MM.1S (cell line): Measurements from ENCODE around the gene WDR70.

Experiments used
- DNase-seq: peaks from one replicate; pipeline ENCODE4 v3.0.0-alpha.2; 2015
- H2AFZ ChIP-seq: fragments of 300-600 bp; sonication (generic); 2 replicates; pipeline ENCODE4 v1.6.0; 2016; ENCODE audit warnings: antibody characterized with exemption, low read length
- H3F3A ChIP-seq: fragments of 300-600 bp; sonication (generic); 2 replicates; pipeline ENCODE4 v1.6.1; 2016; ENCODE audit warnings: mild to moderate bottlenecking, antibody characterized with exemption, low read length, moderate library complexity, mixed read lengths; ENCODE audit not compliant: insufficient read depth
- H3K27ac ChIP-seq: fragments of 300-600 bp; sonication (generic); 2 replicates; pipeline ENCODE4 v1.5.1; 2016; ENCODE audit warnings: mild to moderate bottlenecking, low read length
- H3K27me3 ChIP-seq: fragments of 300-600 bp; sonication (generic); replicated peaks from 2 replicates; pipeline ENCODE4 v1.6.0; 2016; ENCODE audit warnings: low read length; ENCODE audit not compliant: insufficient read depth
- H3K36me3 ChIP-seq: fragments of 300-600 bp; sonication (generic); replicated peaks from 2 replicates; pipeline ENCODE4 v1.6.1; 2016; ENCODE audit warnings: mild to moderate bottlenecking, low read length, mixed read lengths; ENCODE audit not compliant: insufficient read depth
- H3K4me1 ChIP-seq: fragments of 300-600 bp; sonication (generic); 2 replicates; pipeline ENCODE4 v1.6.1; 2016; ENCODE audit warnings: low read length, mixed read lengths
- H3K4me2 ChIP-seq: fragments of 300-600 bp; sonication (generic); 2 replicates; pipeline ENCODE4 v1.6.0; 2016; ENCODE audit warnings: low read depth, low read length
- H3K4me3 ChIP-seq: fragments of 300-600 bp; sonication (generic); 2 replicates; pipeline ENCODE4 v1.5.1; 2016; ENCODE audit warnings: low read length, mixed read lengths
- H3K79me2 ChIP-seq: fragments of 300-600 bp; sonication (generic); 2 replicates; pipeline ENCODE4 v1.6.1; 2016; ENCODE audit warnings: mixed run types, low read length, mixed read lengths
- H3K9ac ChIP-seq: fragments of 300-600 bp; sonication (generic); 2 replicates; pipeline ENCODE4 v1.6.1; 2016; ENCODE audit warnings: low read length, mixed read lengths
- H3K9me2 ChIP-seq: fragments of 300-600 bp; sonication (generic); replicated peaks from 2 replicates; pipeline ENCODE4 v1.6.1; 2016; ENCODE audit warnings: mild to moderate bottlenecking, low read length, mixed read lengths; ENCODE audit not compliant: insufficient read depth
- H3K9me3 ChIP-seq: fragments of 300-600 bp; sonication (generic); replicated peaks from 2 replicates; pipeline ENCODE4 v1.6.1; 2016; ENCODE audit warnings: mild to moderate bottlenecking, low read length, mixed read lengths; ENCODE audit not compliant: insufficient read depth
- H4K20me1 ChIP-seq: fragments of 300-600 bp; sonication (generic); 2 replicates; pipeline ENCODE4 v1.6.1; 2016; ENCODE audit warnings: mild to moderate bottlenecking, low read length, moderate library complexity, mixed read lengths; ENCODE audit not compliant: insufficient read depth
- CTCF ChIP-seq: fragments of 300-600 bp; sonication (generic); IDR thresholded peaks from 2 replicates; pipeline ENCODE4 v1.5.1; 2016; ENCODE audit warnings: antibody characterized with exemption, low read length, mixed read lengths
- EZH2 ChIP-seq: fragments of 300-600 bp; sonication (generic); optimal IDR thresholded peaks from 2 replicates; pipeline ENCODE3; 2017; ENCODE audit warnings: low read depth, mild to moderate bottlenecking, antibody characterized with exemption, low read length, mixed read lengths
- EZH2phosphoT487 ChIP-seq: fragments of 300-600 bp; sonication (generic); IDR thresholded peaks from 2 replicates; pipeline ENCODE4 v1.6.1; 2018; ENCODE audit warnings: antibody characterized with exemption, low read length

The WDR70 gene

GRCh38 chr5:37631939-37632338, 252.8 kb downstream of the WDR70 start:
- Histone ChIP-seq H3K9ac (no peak overlapping the region), H3K27ac (no peak overlapping the region), H3K4me3 (no peak overlapping the region), H3K9me2 (no peaks in the 10 kb centered on the region), H3F3A (no peaks in the 10 kb centered on the region), H3K4me2 (no peak overlapping the region), H3K27me3 (no peaks in the 10 kb centered on the region), H2AFZ (no peak overlapping the region), H3K36me3 (no peaks in the 10 kb centered on the region), H3K79me2 (no peaks in the 10 kb centered on the region), H4K20me1 (no peaks in the 10 kb centered on the region), H3K4me1 (no peaks in the 10 kb centered on the region), H3K9me3 (no peaks in the 10 kb centered on the region)
- no peak for DNase-seq
- TF ChIP-seq EZH2 = no peak
- TF ChIP-seq CTCF = no peak
- no peak for TF ChIP-seq EZH2phosphoT487

- Histone ChIP-seq H3K27ac (no peak overlapping the region), H4K20me1 (no peaks in the 10 kb centered on the region), H3K36me3 (no peaks in the 10 kb centered on the region), H3K4me2 (no peak overlapping the region), H3K4me3 (no peak overlapping the region), H3F3A (no peaks in the 10 kb centered on the region), H3K27me3 (no peaks in the 10 kb centered on the region), H3K9me3 (no peaks in the 10 kb centered on the region), H2AFZ (no peak overlapping the region), H3K9me2 (no peaks in the 10 kb centered on the region), H3K9ac (no peak overlapping the region), H3K4me1 (no peaks in the 10 kb centered on the region), H3K79me2 (no peaks in the 10 kb centered on the region)
- no peak for TF ChIP-seq EZH2phosphoT487
- no peak for TF ChIP-seq EZH2
- TF ChIP-seq CTCF = no peak
- no peak for DNase-seq
Observed at GRCh38 chr5:37637165-37637845, 258.2 kb downstream of the WDR70 start.

DNA sequence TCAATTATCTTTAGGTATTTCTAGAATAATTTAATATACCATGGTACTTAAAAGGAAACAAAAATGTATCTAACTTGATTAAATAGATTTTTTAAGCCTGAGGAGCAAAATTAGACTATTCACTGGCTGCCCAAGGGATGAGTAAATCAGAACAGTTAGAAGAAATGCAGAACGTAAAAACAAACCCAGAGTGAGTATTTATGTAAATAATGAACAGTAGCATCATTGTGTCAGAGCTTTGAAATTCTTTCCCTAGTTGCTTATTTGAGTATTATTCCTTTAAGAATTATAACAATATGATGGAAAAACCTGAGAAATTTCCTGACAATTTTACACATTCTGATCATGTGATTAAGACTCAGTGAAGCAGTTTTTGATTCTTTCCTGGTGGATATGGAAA, 259.8 kb downstream of the WDR70 start:
- H3K9me2 ChIP-seq = no peaks in the 10 kb centered on the region
- H3K9me3 ChIP-seq = no peaks in the 10 kb centered on the region
- H3K79me2 ChIP-seq = no peaks in the 10 kb centered on the region
- H3K9ac ChIP-seq = no peak overlapping the region
- H2AFZ ChIP-seq = no peak overlapping the region
- H3K4me2 ChIP-seq = no peak overlapping the region
- DNase-seq = no peak
- no peaks in the 10 kb centered on the region for H3K36me3 ChIP-seq
- no peaks in the 10 kb centered on the region for H3K27me3 ChIP-seq
- no peak overlapping the region for H3K27ac ChIP-seq
- H3K4me3 ChIP-seq = no peak overlapping the region
- H4K20me1 ChIP-seq = no peaks in the 10 kb centered on the region
- no peaks in the 10 kb centered on the region for H3F3A ChIP-seq
- no peaks in the 10 kb centered on the region for H3K4me1 ChIP-seq
- TF ChIP-seq CTCF (no peak), EZH2phosphoT487 (no peak), EZH2 (no peak)
